Activated CD8-positive, alpha-beta memory T cell treated with anti-CD3 and anti-CD28 coated beads for 1 hour (primary cell): Measurements from ENCODE around the gene PFKFB3.
"Not testable (repeated sequence)": the region's sequence is repeated elsewhere in the genome, so short reads cannot be mapped to it uniquely, and the experiment has no call there.

Experiments
- DNase-seq, 2 donors: peaks; one replicate each; pipeline ENCODE4 v3.0.0-alpha.2; 2020; ENCODE audit warnings: low read depth in 1 of 2; ENCODE audit errors: extremely low read depth in 1 of 2

PFKFB3 gene

GRCh38 chr10:6232846-6233724, 30.4 kb downstream of the PFKFB3 start:
- DNase-seq: no peak

DNA sequence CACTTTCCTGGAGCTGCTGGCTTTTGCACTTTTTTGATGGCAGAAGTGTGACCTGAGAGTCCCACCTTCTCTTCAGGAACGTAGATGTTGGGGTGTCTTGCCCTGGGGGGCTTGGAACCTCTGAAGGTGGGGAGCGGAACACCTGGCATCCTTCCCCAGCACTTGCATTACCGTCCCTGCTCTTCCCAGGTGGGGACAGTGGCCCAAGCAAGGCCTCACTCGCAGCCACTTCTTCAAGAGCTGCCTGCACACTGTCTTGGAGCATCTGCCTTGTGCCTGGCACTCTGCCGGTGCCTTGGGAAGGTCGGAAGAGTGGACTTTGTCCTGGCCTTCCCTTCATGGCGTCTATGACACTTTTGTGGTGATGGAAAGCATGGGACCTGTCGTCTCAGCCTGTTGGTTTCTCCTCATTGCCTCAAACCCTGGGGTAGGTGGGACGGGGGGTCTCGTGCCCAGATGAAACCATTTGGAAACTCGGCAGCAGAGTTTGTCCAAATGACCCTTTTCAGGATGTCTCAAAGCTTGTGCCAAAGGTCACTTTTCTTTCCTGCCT, 31.1 kb downstream of the PFKFB3 start:
- DNase-seq: no peak

DNA sequence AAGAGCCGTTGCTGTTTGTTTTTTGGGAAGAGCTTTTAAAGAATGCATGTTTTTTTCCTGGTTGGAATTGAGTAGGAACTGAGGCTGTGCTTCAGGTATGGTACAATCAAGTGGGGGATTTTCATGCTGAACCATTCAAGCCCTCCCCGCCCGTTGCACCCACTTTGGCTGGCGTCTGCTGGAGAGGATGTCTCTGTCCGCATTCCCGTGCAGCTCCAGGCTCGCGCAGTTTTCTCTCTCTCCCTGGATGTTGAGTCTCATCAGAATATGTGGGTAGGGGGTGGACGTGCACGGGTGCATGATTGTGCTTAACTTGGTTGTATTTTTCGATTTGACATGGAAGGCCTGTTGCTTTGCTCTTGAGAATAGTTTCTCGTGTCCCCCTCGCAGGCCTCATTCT, 31.6 kb downstream of the PFKFB3 start:
- DNase-seq: no peak

GRCh38 chr10:6236349-6237198, 33.8 kb downstream of the PFKFB3 start:
- DNase-seq: no peak

- DNase-seq: no peak
These were observed 34.4 kb downstream of the PFKFB3 start for GRCh38 chr10:6237199-6237530.

DNA sequence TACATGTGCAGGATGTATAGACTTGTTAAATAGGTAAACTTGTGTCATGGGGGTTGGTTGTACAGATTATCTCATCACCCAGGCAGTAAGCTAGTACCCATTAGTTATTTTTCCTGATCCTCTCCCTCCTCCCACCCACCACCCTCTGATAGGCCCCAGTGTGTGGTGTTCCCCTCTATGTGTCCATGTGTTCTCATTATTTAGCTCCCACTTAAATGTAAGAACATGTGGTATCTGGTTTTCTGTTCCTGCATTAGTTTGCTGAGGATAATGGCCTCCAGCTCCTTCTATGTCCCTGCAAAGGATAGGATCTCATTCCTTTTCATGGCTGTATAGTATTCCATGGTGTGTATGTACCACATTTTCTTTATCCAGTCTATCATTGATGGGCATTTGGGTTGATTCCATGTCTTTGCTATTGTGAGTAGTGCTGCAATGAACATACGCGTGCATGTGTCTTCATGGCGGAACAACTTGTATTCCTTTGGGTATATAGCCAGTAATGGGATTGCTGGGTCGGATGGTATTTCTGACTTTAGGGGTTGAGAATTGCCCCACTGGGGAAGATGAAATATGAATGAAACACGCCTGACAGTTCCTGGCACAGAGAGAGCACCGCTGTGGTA, 36.0 kb downstream of the PFKFB3 start:
- not testable (repeated sequence) for DNase-seq

DNA sequence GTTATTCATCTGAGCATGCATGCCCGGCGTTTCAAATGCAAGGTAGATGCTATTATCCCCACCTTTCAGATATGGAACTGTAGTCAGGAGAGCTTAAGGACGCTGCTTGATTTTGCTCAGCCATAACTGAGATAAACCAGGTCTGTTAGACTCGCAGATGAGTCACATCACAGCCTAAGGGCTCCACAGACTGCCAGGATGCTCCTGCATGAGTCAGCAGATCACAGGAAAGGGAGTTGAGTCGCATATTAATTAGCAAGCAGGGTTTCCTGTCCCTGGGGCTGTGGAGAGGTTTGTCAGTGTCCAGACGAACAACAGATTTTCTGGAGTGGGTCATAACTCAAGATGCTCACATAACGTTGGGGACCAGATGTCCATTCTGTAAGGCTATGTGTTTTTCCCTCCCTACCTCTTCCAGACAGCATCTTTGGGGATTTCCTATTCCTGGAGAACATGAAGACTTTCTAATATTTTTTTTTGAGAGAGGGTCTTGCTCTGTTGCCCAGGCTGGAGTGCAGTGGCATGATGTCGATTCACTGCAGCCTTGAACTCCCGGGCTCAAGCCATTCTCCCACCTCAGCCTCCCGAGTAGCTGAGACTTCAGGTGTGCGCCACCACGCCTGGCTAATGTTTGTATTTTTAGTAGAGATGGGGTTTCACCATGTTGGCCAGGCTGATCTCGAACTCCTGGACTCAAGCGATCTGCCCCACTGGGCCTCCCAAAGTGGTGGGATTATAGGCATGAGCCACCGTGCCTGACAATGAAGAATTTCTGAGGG, 36.7 kb downstream of the PFKFB3 start:
- peak; percentile 36 for DNase-seq

GRCh38 chr10:6240254-6240653, 37.5 kb downstream of the PFKFB3 start:
- DNase-seq: no peak

- DNase-seq: no peak
These were observed 39.4 kb downstream of the PFKFB3 start for GRCh38 chr10:6242089-6242488.

GRCh38 chr10:6244510-6244909, 41.8 kb downstream of the PFKFB3 start:
- no peak for DNase-seq

- no peak for DNase-seq
These were observed 44.4 kb downstream of the PFKFB3 start for GRCh38 chr10:6247041-6247712.

DNA sequence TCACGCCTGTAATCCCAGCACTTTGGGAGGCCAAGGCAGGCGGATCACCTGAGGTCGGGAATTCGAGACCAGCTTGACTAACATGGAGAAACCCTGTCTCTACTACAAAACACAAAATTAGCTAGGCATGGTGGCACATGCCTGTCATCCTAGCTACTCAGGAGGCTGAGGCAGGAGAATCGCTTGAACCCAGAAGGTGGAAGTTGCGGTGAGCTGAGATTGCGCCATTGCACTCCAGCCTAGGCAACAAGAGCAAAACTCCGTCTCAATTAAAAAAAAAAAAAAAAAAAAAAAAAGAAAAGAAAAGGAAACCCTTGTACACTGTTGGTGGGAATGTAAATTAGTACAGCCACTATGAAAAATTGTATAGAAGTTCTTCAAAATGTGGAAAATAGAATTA, 46.2 kb downstream of the PFKFB3 start:
- not testable (repeated sequence) for DNase-seq

GRCh38 chr10:6249698-6250097, 47.0 kb downstream of the PFKFB3 start:
- no peak for DNase-seq

DNA sequence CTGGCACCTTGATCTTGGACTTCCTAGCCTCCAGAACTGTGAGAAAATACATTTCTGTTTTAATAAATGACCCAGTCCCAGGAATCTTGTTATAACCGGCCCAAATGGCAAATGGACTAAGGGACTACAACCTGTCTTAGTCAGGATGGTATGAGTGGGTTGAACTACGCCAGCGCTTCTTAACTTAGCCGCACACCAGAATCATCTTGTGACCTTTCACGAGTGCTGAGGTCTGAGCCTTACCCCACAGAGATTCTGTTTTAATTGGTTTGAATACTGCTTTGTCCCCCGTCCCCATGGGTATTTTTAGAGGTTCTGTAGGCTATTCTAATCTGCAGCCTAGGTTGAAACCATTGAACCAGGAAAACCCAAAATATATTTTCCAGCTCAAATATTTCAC, 48.0 kb downstream of the PFKFB3 start:
- no peak for DNase-seq

GRCh38 chr10:6254201-6254600, 51.5 kb downstream of the PFKFB3 start:
- DNase-seq: no peak

GRCh38 chr10:6255548-6256061, 52.9 kb downstream of the PFKFB3 start:
- no peak for DNase-seq

DNA sequence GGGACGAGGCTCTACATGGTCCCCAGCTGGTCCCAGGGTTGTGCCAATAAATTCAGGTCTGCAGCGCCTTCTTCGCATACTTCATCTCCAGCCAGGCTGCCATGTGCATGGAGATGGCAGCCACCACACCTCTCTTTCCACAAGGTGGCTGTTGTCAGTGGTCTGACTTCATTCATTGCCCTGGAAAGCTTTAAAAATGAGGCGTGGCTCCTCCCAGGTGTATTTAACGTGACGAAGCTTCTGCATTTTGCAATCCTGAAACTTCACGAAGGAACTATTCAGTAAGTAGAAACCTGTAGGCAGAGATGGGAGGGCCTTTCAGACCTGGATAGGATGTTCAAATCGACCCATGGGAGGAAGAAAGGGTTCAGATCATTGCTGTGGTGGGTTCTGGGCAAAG, 53.7 kb downstream of the PFKFB3 start:
- no peak for DNase-seq

GRCh38 chr10:6259153-6259552, 56.4 kb downstream of the PFKFB3 start:
- DNase-seq: no peak

- DNase-seq: no peak
These were observed 58.1 kb downstream of the PFKFB3 start for GRCh38 chr10:6260843-6261242.

DNA sequence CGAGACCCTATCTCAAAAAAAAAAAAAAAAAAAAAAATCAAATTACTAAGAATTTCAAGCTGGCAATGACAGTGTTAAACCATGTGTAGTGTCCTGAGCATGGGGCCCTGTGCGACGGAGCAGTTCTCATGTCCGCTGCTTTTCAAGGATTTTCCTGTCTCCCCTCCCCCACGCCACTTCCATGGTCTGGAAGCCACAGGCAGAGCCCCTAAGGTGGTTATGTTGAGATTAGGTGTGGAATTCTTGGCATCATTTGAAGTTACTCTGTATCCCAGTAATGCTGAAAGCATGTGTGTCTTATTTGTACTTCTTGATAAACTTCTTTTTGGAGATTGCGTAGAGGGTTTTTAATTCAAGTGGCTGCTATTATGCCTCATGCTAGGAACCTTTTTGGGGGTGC, 65.2 kb downstream of the PFKFB3 start:
- DNase-seq: no peak
